Caco-2 (cell line): ENCODE results near the gene PPIL1. TPM values are rescaled to one million over a fixed set of nuclear protein-coding genes. Genes with fewer than 3 reads are reported as not detected.

Source experiments
- BruUV-seq: library from RNA; stranded (reverse); fragments of 400-500 nt; replicated peaks from 2 replicates; lab custom pipeline; 2021; lab: Mats Ljungman, UMichigan
- CTCF ChIA-PET: fragments of 300-600 bp; sonication (Branson Sonifier 250); formaldehyde crosslinking; loops from one replicate; lab custom pipeline; 2022; ENCODE audit warnings: antibody characterized with exemption; lab: Charles Lee
- POLR2A ChIA-PET: fragments of 300-600 bp; sonication (Branson Sonifier 250); formaldehyde crosslinking; loops from one replicate; lab custom pipeline; 2022; ENCODE audit warnings: antibody characterized with exemption; lab: Charles Lee
- DNase-seq, 2 experiments: peaks; one replicate each; pipeline versions ENCODE4 v3.0.0 to v3.0.0-alpha.2; 2020 to 2022
- H3K27me3 ChIP-seq: replicated peaks from 2 replicates; pipeline ENCODE4 v1.6.0; 2011; ENCODE audit warnings: low read length; ENCODE audit not compliant: control insufficient read depth, insufficient read depth
- H3K36me3 ChIP-seq: 2 replicates; pipeline ENCODE4 v1.5.1; 2011; ENCODE audit warnings: low read length; ENCODE audit not compliant: control insufficient read depth, insufficient read depth
- H3K4me1 ChIP-seq: fragments of 250-450 bp; sonication (Bioruptor Pico); 2 replicates; pipeline ENCODE4 v1.5.1; 2020; ENCODE audit warnings: mild to moderate bottlenecking
- H3K4me3 ChIP-seq: 2 replicates; pipeline ENCODE4 v1.5.1; 2011; ENCODE audit warnings: low read depth, mild to moderate bottlenecking, control low read depth, low read length
- H3K9me3 ChIP-seq: fragments of 250-450 bp; sonication (Bioruptor Pico); 2 replicates; pipeline ENCODE4 v1.5.1; 2020; ENCODE audit warnings: mild to moderate bottlenecking, moderate library complexity
- H3K27ac Mint-ChIP-seq: one replicate; pipeline ENCODE4 v1.8.0; 2022; ENCODE audit warnings: mixed read lengths; ENCODE audit not compliant: unreplicated experiment
- H3K27me3 Mint-ChIP-seq: one replicate; pipeline ENCODE4 v1.8.0; 2022; ENCODE audit warnings: mixed read lengths; ENCODE audit not compliant: insufficient read depth, unreplicated experiment
- H3K36me3 Mint-ChIP-seq: one replicate; pipeline ENCODE4 v1.8.0; 2022; ENCODE audit warnings: mild to moderate bottlenecking, mixed read lengths; ENCODE audit not compliant: insufficient read depth, unreplicated experiment
- H3K4me1 Mint-ChIP-seq: one replicate; pipeline ENCODE4 v1.8.0; 2022; ENCODE audit warnings: low read depth, mixed read lengths; ENCODE audit not compliant: unreplicated experiment
- H3K4me3 Mint-ChIP-seq: one replicate; pipeline ENCODE4 v1.8.0; 2022; ENCODE audit warnings: mild to moderate bottlenecking, moderate library complexity, mixed read lengths; ENCODE audit not compliant: unreplicated experiment
- H3K9me3 Mint-ChIP-seq: one replicate; pipeline ENCODE4 v1.8.0; 2022; ENCODE audit warnings: mixed read lengths; ENCODE audit not compliant: unreplicated experiment
- CTCF ChIP-seq, 2 experiments: fragments of 200-600 bp in 1 of 2; IDR thresholded peaks; 1 replicate in 1 of 2; 2 replicates in 1 of 2; pipeline versions ENCODE4 v1.5.1 to v1.8.0; 2011 to 2022; ENCODE audit warnings: antibody characterized with exemption in 1 of 2, control low read depth in 1 of 2, inconsistent platforms in 1 of 2, low read depth in 1 of 2, low read length in 1 of 2, mild to moderate bottlenecking in 1 of 2, moderate library complexity in 1 of 2; ENCODE audit not compliant: insufficient read depth in 1 of 2, severe bottlenecking in 1 of 2, unreplicated experiment in 1 of 2
- intact Hi-C: fragments of 100-400 bp; cut with micrococcal nuclease; formaldehyde crosslinking; loops from one replicate; pipeline ENCODE4 v1.10.0; 2022; ENCODE audit not compliant: unreplicated experiment
- total RNA-seq: library from RNA; stranded (reverse); gene quantifications from 2 replicates; pipeline ENCODE4 v1.2.3, GENCODE V29; 2022

The PPIL1 gene
- total RNA-seq, 1 experiment from 2014 or later = 61.2 TPM

- ChIA-PET CTCF (no interaction called here), POLR2A (no interaction called here)
- Histone ChIP-seq H3K4me3 (no peak overlapping the region), H3K4me1 (peaks cover 22% of the 10 kb centered on the region), H3K9me3 (no peaks in the 10 kb centered on the region), H3K36me3 (no peaks in the 10 kb centered on the region), H3K27me3 (no peaks in the 10 kb centered on the region)
- Mint-ChIP-seq H3K27ac (no peak overlapping the region), H3K27me3 (no peaks in the 10 kb centered on the region), H3K36me3 (no peaks in the 10 kb centered on the region), H3K9me3 (no peaks in the 10 kb centered on the region), H3K4me3 (no peak overlapping the region), H3K4me1 (peaks cover 13% of the 10 kb centered on the region)
- BruUV-seq = no TSS peak
- DNase-seq = no peak
- TF ChIP-seq CTCF (IDR thresholded peaks at IDR 0.05; ENCODE audit: insufficient read depth in 1 of 2, low read depth in 1 of 2, low read length in 1 of 2, severe bottlenecking in 1 of 2, unreplicated experiment in 1 of 2) = no peak
- intact Hi-C loops = no loop called here
Measured at GRCh38 chr6:36825452-36825851, 49.2 kb downstream of the PPIL1 start.

- intact Hi-C loops = no loop called here
- Mint-ChIP-seq H3K9me3 (no peaks in the 10 kb centered on the region), H3K27me3 (no peaks in the 10 kb centered on the region), H3K4me3 (no peak overlapping the region), H3K4me1 (peaks cover 16% of the 10 kb centered on the region), H3K27ac (no peak overlapping the region), H3K36me3 (no peaks in the 10 kb centered on the region)
- ChIA-PET CTCF (no interaction called here), POLR2A (no interaction called here)
- BruUV-seq = no TSS peak
- Histone ChIP-seq H3K4me3 (no peak overlapping the region), H3K27me3 (no peaks in the 10 kb centered on the region), H3K9me3 (no peaks in the 10 kb centered on the region), H3K4me1 (peaks cover 14% of the 10 kb centered on the region), H3K36me3 (no peaks in the 10 kb centered on the region)
- no peak for DNase-seq
- no peak for TF ChIP-seq CTCF (IDR thresholded peaks at IDR 0.05; ENCODE audit: insufficient read depth in 1 of 2, low read depth in 1 of 2, low read length in 1 of 2, severe bottlenecking in 1 of 2, unreplicated experiment in 1 of 2)
Measured at GRCh38 chr6:36824253-36824652, 50.4 kb downstream of the PPIL1 start.

GRCh38 chr6:36823421-36824096 is 51.0 kb downstream of the PPIL1 start:
- Mint-ChIP-seq H3K9me3 (no peaks in the 10 kb centered on the region), H3K4me3 (no peak overlapping the region), H3K36me3 (no peaks in the 10 kb centered on the region), H3K4me1 (peaks cover 16% of the 10 kb centered on the region), H3K27ac (no peak overlapping the region), H3K27me3 (no peaks in the 10 kb centered on the region)
- H3K4me3 ChIP-seq = no peak overlapping the region
- ChIA-PET POLR2A (no interaction called here), CTCF (no interaction called here)
- no peak for TF ChIP-seq CTCF (IDR thresholded peaks at IDR 0.05; ENCODE audit: insufficient read depth in 1 of 2, low read depth in 1 of 2, low read length in 1 of 2, severe bottlenecking in 1 of 2, unreplicated experiment in 1 of 2)
- H3K9me3 ChIP-seq = no peaks in the 10 kb centered on the region
- H3K4me1 ChIP-seq = peaks cover 10% of the 10 kb centered on the region
- no TSS peak for BruUV-seq
- no peak for DNase-seq
- intact Hi-C loops = no loop called here
- no peaks in the 10 kb centered on the region for H3K36me3 ChIP-seq
- H3K27me3 ChIP-seq = no peaks in the 10 kb centered on the region
